Panc1 (cell line): Measurements from ENCODE around the gene MS4A8. TPM values are rescaled to one million over a fixed set of nuclear protein-coding genes. Genes with fewer than 3 reads are reported as not detected.

Source experiments
- ATAC-seq: fragments of 200-7000 bp; cut with Tn5 transposase; 2 replicates; pipeline ENCODE4 v1.9.1; 2020; ENCODE audit warnings: mild to moderate bottlenecking, moderate library complexity
- BruUV-seq: library from RNA; stranded (reverse); fragments of 400-500 nt; replicated peaks from 2 replicates; lab custom pipeline; 2021; lab: Mats Ljungman, UMichigan
- CTCF ChIA-PET: fragments of 300-600 bp; sonication (Branson Sonifier 250); formaldehyde crosslinking; loops from one replicate; lab custom pipeline; 2022; ENCODE audit warnings: antibody characterized with exemption; lab: Charles Lee
- POLR2A ChIA-PET: fragments of 300-600 bp; sonication (Branson Sonifier 250); formaldehyde crosslinking; loops from one replicate; lab custom pipeline; 2022; ENCODE audit warnings: antibody characterized with exemption; lab: Charles Lee
- DNase-seq: peaks from one replicate; pipeline ENCODE4 v3.0.0-alpha.2; 2010; ENCODE audit warnings: low read depth, low spot score
- H3K27ac ChIP-seq: 2 replicates; pipeline ENCODE4 v1.5.1; 2011; ENCODE audit warnings: mild to moderate bottlenecking, low read length, inconsistent platforms
- H3K27me3 ChIP-seq: fragments of 200-500 bp; sonication (Bioruptor generic); 2 replicates; pipeline ENCODE4 v1.6.0; 2014; ENCODE audit warnings: low read length, inconsistent platforms; ENCODE audit not compliant: control insufficient read depth, insufficient read depth
- H3K36me3 ChIP-seq: fragments of 200-500 bp; sonication (Bioruptor generic); 2 replicates; pipeline ENCODE4 v1.5.1; 2014; ENCODE audit warnings: inconsistent platforms, mild to moderate bottlenecking, low read length, moderate library complexity; ENCODE audit not compliant: control insufficient read depth, insufficient read depth
- H3K4me1 ChIP-seq: 2 replicates; pipeline ENCODE4 v1.5.1; 2011; ENCODE audit warnings: inconsistent platforms, mild to moderate bottlenecking, low read length, moderate library complexity; ENCODE audit not compliant: control insufficient read depth, insufficient read depth
- H3K4me3 ChIP-seq, 2 experiments: 2 replicates each; pipeline ENCODE4 v1.5.1; 2011 to 2012; ENCODE audit warnings: low read depth in 2 of 2, low read length in 2 of 2, mild to moderate bottlenecking in 2 of 2, inconsistent platforms in 1 of 2, moderate library complexity in 1 of 2
- H3K9me3 ChIP-seq: fragments of 200-500 bp; sonication (Bioruptor generic); 2 replicates; pipeline ENCODE4 v1.5.1; 2014; ENCODE audit warnings: low read depth, mild to moderate bottlenecking, inconsistent platforms, low read length, moderate library complexity; ENCODE audit not compliant: control insufficient read depth, insufficient read depth
- CTCF ChIP-seq: fragments of 450-650 bp; IDR thresholded peaks from 2 replicates; pipeline ENCODE4 v1.5.1; 2017; ENCODE audit warnings: mild to moderate bottlenecking
- POLR2AphosphoS5 ChIP-seq: IDR thresholded peaks from 2 replicates; pipeline ENCODE4 v1.6.1; 2012; ENCODE audit warnings: mild to moderate bottlenecking, low read depth, low read length, moderate library complexity
- REST ChIP-seq, 2 experiments: IDR thresholded peaks; 2 replicates each; pipeline ENCODE4 v1.6.1; 2011 to 2012; ENCODE audit warnings: low read depth in 2 of 2, control low read depth in 1 of 2, low read length in 1 of 2, mild to moderate bottlenecking in 1 of 2, moderate library complexity in 1 of 2; ENCODE audit not compliant: insufficient read depth in 1 of 2
- SIN3A ChIP-seq: IDR thresholded peaks from 2 replicates; pipeline ENCODE4 v1.6.1; 2012; ENCODE audit warnings: low read depth, mild to moderate bottlenecking, low read length, moderate library complexity, borderline replicate concordance; ENCODE audit not compliant: insufficient read depth
- TCF7L2 ChIP-seq: IDR thresholded peaks from 2 replicates; pipeline ENCODE4 v1.6.1; 2011; ENCODE audit warnings: mild to moderate bottlenecking, low read depth, low read length, inconsistent platforms
- in situ Hi-C: cut with HindIII; loops from 2 replicates; pipeline ENCODE4 v1.10.0; 2016; ENCODE audit warnings: low sequenced_read_pairs, low pct_unique_long_range_greater_than_20kb
- intact Hi-C: fragments of 100-400 bp; cut with micrococcal nuclease; formaldehyde crosslinking; loops from one replicate; pipeline ENCODE4 v1.10.0; 2022; ENCODE audit not compliant: unreplicated experiment
- total RNA-seq: library from RNA; stranded (reverse); gene quantifications from one replicate; pipeline ENCODE4 v1.2.1, GENCODE V29; 2021; ENCODE audit not compliant: unreplicated experiment

The MS4A8 gene
- total RNA-seq, 1 experiment from 2014 or later, result not detected

DNA sequence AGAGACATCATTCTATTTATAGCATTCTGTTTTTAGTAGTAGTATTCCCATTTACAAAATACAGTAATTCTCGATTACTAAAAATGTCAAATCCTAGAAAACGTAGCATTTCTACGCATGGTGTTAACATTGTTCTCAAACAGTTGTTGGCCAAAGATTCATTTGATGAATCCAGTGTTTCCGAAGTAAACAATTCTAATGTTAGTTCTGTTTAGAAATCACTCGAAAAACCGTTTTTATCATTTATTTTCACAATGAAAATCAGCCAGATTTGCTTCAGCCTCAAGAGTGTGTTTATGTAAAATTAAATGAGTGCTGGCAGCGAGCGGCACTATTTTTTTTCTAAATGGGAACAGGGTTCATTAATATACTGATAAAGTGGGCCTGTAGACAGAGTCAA lies 32.2 kb downstream of the MS4A8 start:
- ChIA-PET POLR2A (no interaction called here), CTCF (no interaction called here)
- H3K27me3 ChIP-seq, result peaks cover 8% of the 10 kb centered on the region; the same call in 1 of the 2 replicates
- no peak overlapping the region for H3K27ac ChIP-seq
- no peaks in the 10 kb centered on the region for H3K36me3 ChIP-seq
- BruUV-seq, result no TSS peak
- ATAC-seq, result no peak
- no peaks in the 10 kb centered on the region for H3K4me1 ChIP-seq
- intact Hi-C loops, result no loop called here
- no peaks in the 10 kb centered on the region for H3K9me3 ChIP-seq
- no peak for DNase-seq
- TF ChIP-seq SIN3A, result no peak
- no peak for TF ChIP-seq POLR2AphosphoS5
- no peak for TF ChIP-seq REST (IDR thresholded peaks at IDR 0.05; ENCODE audit: insufficient read depth in 1 of 2, low read depth in 2 of 2, low read length in 1 of 2)
- no peak for TF ChIP-seq TCF7L2
- no peak for TF ChIP-seq CTCF
- H3K4me3 ChIP-seq, result no peak overlapping the region
- in situ Hi-C loops, result no loop called here

DNA sequence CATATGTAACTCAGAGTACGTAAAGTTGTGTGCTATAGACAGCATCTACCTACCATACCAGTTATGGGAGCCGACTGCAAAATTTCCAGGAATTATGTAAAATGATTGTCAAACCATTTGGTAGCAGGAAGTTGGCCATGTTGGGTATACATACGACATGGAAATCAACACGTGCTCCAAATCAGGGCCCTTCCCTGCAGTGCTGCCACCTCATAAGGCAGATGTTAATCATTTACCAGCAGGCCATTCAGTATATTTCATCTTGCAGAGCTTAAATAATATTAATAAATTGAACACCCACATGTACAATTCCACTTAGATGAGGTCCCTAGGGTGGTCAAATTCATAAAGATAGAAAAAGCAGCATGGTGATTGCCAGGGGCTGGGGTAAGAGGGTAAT lies 34.9 kb downstream of the MS4A8 start:
- in situ Hi-C loops (no loop called here), intact Hi-C loops (no loop called here)
- ChIA-PET POLR2A (no interaction called here), CTCF (no interaction called here)
- no peak overlapping the region for H3K27ac ChIP-seq
- no TSS peak for BruUV-seq
- no peak overlapping the region for H3K4me3 ChIP-seq
- H3K4me1 ChIP-seq, result no peaks in the 10 kb centered on the region
- no peaks in the 10 kb centered on the region for H3K36me3 ChIP-seq
- H3K9me3 ChIP-seq, result no peaks in the 10 kb centered on the region
- DNase-seq (no peak), ATAC-seq (no peak)
- H3K27me3 ChIP-seq, result 0 out of 2 replicates have a peak, but pooled peaks cover 2% of the 10 kb centered on the region
- no peak for TF ChIP-seq REST (IDR thresholded peaks at IDR 0.05; ENCODE audit: insufficient read depth in 1 of 2, low read depth in 2 of 2, low read length in 1 of 2)
- no peak for TF ChIP-seq POLR2AphosphoS5
- TF ChIP-seq SIN3A, result no peak
- no peak for TF ChIP-seq TCF7L2
- no peak for TF ChIP-seq CTCF
